Urinary bladder (tissue), 4 donors: ENCODE measurements around the gene SMYD4. TPM values are rescaled to one million over a fixed set of nuclear protein-coding genes. Genes with fewer than 3 reads are reported as not detected.
"Not testable (repeated sequence)": the region's sequence is repeated elsewhere in the genome, so short reads cannot be mapped to it uniquely, and the experiment has no call there.

Source experiments
- DNase-seq: peaks from one replicate; pipeline ENCODE4 v3.0.0-alpha.2; 2015; ENCODE audit errors: extremely low spot score
- H3K27ac ChIP-seq: one replicate; pipeline ENCODE4 v1.5.1; 2013; ENCODE audit warnings: low read depth, mild to moderate bottlenecking, moderate library complexity
- H3K36me3 ChIP-seq: one replicate; pipeline ENCODE4 v1.6.1; 2013; ENCODE audit warnings: mild to moderate bottlenecking, moderate library complexity; ENCODE audit not compliant: insufficient read depth
- H3K4me1 ChIP-seq: one replicate; pipeline ENCODE4 v1.6.1; 2013; ENCODE audit warnings: mild to moderate bottlenecking, moderate library complexity; ENCODE audit not compliant: insufficient read depth
- H3K4me3 ChIP-seq: one replicate; pipeline ENCODE4 v1.5.1; 2013; ENCODE audit warnings: low read depth, low read length
- WGBS: extraction: QIAGEN DNeasy Blood & Tissue Kit; methylation state at CpG from one replicate; pipeline ENCODE4 v1.1.7; 2013; 5-methylcytosine and 5-hydroxymethylcytosine counted together
- polyA plus RNA-seq: library from polyadenylated mRNA; stranded (reverse); fragments of 200-250 nt; gene quantifications from one replicate; pipeline ENCODE4 v1.2.3, GENCODE V29; 2013
- total RNA-seq: library from RNA; depleted of rRNA; stranded (reverse); fragments of >200 nt; gene quantifications from one replicate; pipeline ENCODE4 v1.2.3, GENCODE V29; 2014
- donor health status: healthy with polysubstance abuse.
- donor health status: healthy.

Gene SMYD4
- total and polyA plus RNA-seq, 2 donors = 12.8 to 14.1 TPM

DNA sequence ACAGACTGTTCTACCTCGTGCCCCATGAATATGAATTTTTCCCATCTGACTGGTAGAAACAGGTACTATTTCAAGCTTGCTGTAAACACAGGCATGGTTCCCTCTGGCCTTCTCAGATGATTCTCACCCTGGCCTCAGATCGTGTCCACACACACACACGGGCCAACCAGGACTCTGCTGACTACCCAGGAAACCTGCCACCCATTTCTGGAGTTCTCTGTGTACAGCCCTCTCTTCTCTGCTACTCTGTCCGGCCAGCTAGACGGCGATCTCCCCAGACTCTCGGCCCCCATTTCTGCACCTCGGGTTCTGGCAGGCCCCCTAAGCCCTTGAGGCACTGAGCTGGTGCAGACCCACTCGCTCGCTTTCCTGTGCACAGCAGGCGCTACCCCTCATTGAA lies 31.3 kb upstream of the SMYD4 start:
- Histone ChIP-seq H3K36me3 (no peaks in the 10 kb centered on the region), H3K27ac (no peak overlapping the region), H3K4me1 (no peaks in the 10 kb centered on the region), H3K4me3 (no peak overlapping the region)
- no peak for DNase-seq
- WGBS = 81% methylated on average over 11 of the region's 11 CpGs

GRCh38 chr17:1856462-1856861 lies 26.8 kb upstream of the SMYD4 start:
- H3K27ac ChIP-seq, DNase-seq, H3K4me1 ChIP-seq, H3K4me3 ChIP-seq, H3K36me3 ChIP-seq: not testable (repeated sequence)
- 94% methylated on average over 8 of the region's 8 CpGs for WGBS

DNA sequence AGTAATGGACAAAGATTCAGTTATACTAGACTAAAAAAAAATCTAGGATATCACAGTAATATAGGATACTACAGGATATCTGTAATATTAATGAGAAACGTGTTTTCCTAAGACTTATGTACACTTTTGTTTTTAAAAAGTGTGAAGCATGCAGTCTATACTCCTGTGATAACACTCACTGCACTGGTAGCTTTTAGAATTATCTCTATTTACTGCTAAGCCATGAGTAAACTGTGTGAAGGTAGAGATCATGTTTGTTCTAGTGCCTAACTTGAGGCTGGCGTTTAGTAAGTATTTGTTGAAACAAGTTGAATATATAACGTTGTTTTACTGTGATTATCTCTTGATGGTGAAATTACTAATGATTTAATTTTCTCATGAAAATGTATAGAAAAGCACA lies 24.0 kb upstream of the SMYD4 start:
- Histone ChIP-seq H3K4me3 (no peak overlapping the region), H3K36me3 (no peaks in the 10 kb centered on the region), H3K27ac (no peak overlapping the region), H3K4me1 (no peaks in the 10 kb centered on the region)
- DNase-seq = no peak
- WGBS = 88% methylated on average over 3 of the region's 3 CpGs

- Histone ChIP-seq H3K4me3 (no peak overlapping the region), H3K27ac (no peak overlapping the region), H3K36me3 (no peaks in the 10 kb centered on the region), H3K4me1 (no peaks in the 10 kb centered on the region)
- DNase-seq = no peak
- WGBS = 85% methylated on average over 6 of the region's 6 CpGs
Measured at GRCh38 chr17:1852327-1852726, 22.6 kb upstream of the SMYD4 start.

GRCh38 chr17:1847191-1847590 lies 17.5 kb upstream of the SMYD4 start:
- no peak for DNase-seq
- Histone ChIP-seq H3K27ac (no peak overlapping the region), H3K4me1 (no peaks in the 10 kb centered on the region), H3K4me3 (no peak overlapping the region), H3K36me3 (peaks cover 3% of the 10 kb centered on the region)
- 86% methylated on average over 3 of the region's 3 CpGs for WGBS

DNA sequence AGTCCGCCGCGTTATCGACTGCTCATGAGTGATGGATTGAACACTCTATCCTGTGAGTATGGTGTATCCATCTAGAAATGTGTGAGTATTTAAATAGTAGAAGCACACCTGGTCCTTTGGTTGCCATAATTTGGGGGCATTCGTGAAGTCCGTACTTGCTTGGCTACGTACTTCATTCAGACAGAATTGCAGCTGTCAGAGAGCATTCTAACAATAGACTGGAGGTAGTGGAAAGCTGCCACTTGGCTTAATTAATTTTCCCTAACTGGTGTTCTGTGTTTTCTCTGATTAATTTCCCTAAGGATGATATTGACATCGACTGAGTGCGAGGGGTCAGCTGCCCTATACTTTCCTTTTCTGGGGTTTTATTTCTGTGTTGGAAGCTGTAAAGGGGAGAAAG lies 14.2 kb upstream of the SMYD4 start:
- DNase-seq = no peak
- no peak overlapping the region for H3K27ac ChIP-seq
- WGBS = 96% methylated on average over 9 of the region's 9 CpGs
- H3K4me1 ChIP-seq = no peaks in the 10 kb centered on the region
- H3K36me3 ChIP-seq = peaks cover 3% of the 10 kb centered on the region
- no peak overlapping the region for H3K4me3 ChIP-seq

DNA sequence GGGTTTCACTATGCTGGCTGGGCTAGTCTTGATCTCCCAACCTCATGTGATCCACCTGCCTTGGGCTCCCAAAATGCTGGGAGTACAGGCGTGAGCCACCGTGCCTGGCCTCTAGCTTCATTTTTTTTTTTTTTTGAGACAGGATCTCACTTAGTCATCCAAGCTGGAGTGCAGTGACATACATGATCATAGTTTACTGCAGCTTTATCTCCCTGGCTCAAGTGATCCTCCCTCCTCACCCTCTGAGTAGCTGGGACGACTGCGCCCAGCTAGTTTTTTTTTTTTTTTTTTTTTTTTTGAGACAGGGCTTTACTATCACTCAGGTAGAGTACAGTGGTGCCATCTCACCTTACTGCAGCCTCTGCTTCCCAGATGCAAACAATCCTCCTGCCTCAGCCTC lies 9.8 kb upstream of the SMYD4 start:
- Histone ChIP-seq H3K4me1 (no peaks in the 10 kb centered on the region), H3K4me3 (no peak overlapping the region), H3K27ac (no peak overlapping the region), H3K36me3 (peaks cover 3% of the 10 kb centered on the region)
- 86% methylated on average over 4 of the region's 4 CpGs for WGBS
- no peak for DNase-seq

DNA sequence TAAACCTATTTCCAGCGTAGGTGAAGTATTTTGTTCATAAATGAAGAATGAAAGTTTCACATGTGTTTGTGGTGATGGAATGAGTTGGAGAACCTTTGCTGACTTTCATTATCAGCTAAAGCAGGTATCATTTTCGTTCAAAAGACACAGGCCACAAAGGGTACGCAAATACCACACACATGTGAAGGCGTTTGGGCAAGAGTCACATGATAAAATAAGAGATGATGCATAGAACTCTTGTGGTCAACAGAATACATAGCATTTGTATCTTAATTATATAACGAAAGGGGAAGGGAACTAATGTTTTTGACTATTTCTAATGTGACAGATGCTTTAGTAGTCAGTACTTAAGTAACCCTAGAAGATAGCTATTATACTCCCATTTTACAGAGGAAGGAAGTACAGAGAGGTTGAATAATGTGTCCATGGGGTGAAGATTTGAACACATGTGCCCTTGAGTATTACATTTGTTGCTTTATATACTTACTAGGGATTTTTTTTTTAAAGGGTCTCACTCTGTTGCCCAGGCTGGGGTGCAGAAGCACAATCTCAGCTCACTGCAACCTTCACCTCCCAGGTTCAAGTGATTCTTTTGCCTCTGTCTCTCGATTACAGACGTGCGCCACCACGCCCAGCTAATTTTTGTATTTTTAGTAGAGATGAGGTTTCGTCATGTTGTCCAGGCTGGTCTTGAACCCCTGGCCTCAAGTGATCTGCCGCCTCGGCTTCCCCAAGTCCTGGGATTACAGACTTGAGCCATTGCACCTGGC lies 4.9 kb upstream of the SMYD4 start:
- 82% methylated on average over 12 of the region's 12 CpGs for WGBS

DNA sequence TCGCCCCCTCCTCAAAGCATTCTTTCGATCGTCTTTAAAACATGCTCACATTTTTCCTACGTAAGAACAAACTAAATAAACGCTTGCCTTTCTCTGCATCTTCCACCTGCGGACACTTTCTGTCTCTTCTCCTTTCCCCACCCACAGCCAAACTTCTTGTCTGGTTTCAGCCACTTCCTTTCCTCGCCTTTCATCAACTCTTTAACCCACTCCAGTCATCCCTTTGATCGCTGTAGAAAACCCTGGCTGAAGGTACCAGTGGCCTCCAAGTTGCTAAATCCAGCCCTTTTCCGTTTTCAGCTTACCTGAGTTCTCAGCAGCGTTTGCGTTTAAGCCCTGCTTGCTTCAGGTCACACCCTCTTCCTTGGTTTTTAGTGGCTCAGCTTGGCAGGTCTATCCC lies 586 bp upstream of the SMYD4 start:
- no peaks in the 10 kb centered on the region for H3K4me1 ChIP-seq
- H3K36me3 ChIP-seq = peaks cover 5% of the 10 kb centered on the region
- WGBS = under 1% methylated on average over 11 of the region's 11 CpGs
- peak overlapping the region; percentile 86 for H3K4me3 ChIP-seq
- DNase-seq = no peak
- no peak overlapping the region for H3K27ac ChIP-seq

More for the DNA sequence above, 4.9 kb upstream of the SMYD4 start:
- Histone ChIP-seq H3K27ac (no peak overlapping the region), H3K4me3 (no peak overlapping the region), H3K36me3 (peaks cover 2% of the 10 kb centered on the region), H3K4me1 (no peaks in the 10 kb centered on the region)
- no peak for DNase-seq

DNA sequence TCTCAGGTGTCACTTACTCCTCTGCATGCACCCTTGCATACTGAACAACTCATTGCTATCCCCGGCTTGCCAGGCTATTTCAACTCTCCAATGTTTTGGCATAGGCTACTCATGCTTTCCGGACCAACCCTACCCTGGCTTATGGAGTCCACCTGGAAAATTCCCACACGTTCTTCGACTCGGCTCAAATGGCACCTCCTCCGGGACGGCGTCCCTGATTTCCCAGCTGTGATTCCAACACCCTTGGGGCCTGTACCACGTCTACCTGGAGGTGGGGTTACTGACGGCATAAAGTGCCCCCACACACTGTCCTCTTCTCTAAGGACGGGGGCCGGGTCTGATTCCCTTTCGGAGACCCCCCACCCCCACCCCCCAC lies 498 bp downstream of the SMYD4 start:
- peak overlapping the region; percentile 93 for H3K27ac ChIP-seq
- DNase-seq = no peak
- peak overlapping the region; percentile 86 for H3K4me3 ChIP-seq
- no peaks in the 10 kb centered on the region for H3K4me1 ChIP-seq
- under 1% methylated on average over 13 of the region's 13 CpGs for WGBS
- peaks cover 5% of the 10 kb centered on the region for H3K36me3 ChIP-seq

DNA sequence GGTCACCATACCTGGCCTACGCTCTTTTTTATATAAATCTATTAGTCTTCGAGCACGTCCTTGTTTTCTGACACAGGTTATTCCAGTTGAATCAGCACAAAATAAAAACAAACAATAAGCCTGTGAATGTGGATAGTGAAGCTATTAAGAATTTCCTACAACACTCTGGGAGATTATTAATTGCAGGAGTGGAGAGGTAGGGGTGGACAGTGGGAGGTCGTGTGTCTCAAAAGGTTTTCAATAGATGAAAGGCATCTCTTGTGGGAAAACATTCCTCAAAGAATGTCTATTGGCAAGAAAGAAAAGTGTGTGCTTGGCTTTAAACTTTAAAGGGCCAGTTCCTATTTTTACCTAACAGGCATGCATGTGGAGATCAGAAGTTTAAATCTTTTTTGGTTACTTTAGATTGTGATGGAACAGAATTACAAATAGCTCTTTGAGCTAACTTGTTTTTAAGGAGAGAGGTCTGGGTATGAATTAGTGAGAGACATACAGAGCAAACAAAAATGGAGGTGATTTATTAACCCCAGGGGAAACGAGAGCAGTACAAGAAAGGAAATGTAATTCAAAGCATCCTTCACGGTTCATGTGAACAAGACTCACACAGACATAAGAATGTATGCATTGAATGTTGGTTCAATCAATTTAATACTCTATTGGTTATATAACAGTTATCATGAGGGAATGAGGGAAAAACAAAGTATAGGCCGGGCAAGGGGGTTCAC lies 9.0 kb downstream of the SMYD4 start:
- 72% methylated on average over 7 of the region's 7 CpGs for WGBS
- DNase-seq = no peak
- H3K27ac ChIP-seq = no peak overlapping the region
- H3K4me1 ChIP-seq = no peaks in the 10 kb centered on the region
- peaks cover 4% of the 10 kb centered on the region for H3K36me3 ChIP-seq
- H3K4me3 ChIP-seq = no peak overlapping the region

DNA sequence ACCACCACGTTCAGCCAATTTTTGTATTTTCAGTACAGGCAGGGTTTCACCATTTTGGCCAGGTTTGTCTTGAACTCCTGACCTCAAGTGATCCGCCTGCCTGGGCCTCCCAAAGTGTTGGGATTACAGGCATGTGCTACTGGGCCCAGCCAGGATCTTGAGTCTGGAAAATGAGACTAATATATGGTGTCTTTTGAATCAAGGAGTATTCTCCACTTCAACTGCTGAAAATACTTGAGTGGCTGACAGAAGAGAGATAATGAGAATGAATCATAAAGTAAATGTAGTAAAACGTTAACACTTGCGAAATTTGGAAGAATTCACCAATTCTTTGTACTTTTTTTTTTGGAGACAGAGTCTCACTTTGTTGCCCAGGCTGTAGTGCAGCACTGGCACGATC lies 16.6 kb downstream of the SMYD4 start:
- no peak overlapping the region for H3K27ac ChIP-seq
- no peaks in the 10 kb centered on the region for H3K4me1 ChIP-seq
- H3K36me3 ChIP-seq = no peaks in the 10 kb centered on the region
- no peak for DNase-seq
- H3K4me3 ChIP-seq = no peak overlapping the region
- WGBS = 82% methylated on average over 5 of the region's 5 CpGs

DNA sequence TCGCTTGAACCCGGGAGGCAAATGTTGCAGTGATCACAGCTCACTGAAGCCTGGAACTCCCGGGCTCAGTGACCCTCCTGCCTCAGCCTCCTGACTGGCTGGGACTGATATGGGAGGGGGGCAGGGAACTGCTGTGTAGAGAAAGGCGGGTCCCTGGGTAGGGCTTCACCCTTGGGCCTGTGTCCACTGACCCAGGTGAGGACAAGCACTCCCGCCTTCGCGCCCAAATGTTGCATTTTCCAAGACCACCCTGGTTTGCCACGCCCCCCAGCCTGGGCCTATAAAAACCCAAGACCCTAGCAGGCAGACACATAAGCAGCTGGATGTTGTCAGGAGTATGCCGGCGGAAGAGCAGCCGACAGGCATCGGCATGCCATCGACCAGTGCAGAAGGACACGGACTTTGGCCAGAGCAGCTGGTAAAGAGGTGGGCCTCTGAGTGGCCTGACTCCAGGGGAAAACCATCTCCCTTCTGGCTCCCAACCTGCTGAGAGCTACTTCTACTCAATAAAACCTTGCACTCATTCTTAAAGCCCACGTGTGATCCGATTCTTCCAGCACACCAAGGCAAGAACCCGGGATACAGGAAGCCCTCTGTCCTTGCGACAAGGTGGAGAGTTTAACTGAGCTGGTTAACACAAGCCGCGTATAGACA lies 19.1 kb downstream of the SMYD4 start:
- no peak overlapping the region for H3K4me3 ChIP-seq
- H3K4me1 ChIP-seq = no peaks in the 10 kb centered on the region
- no peak for DNase-seq
- 72% methylated on average over 20 of the region's 20 CpGs for WGBS
- H3K36me3 ChIP-seq = no peaks in the 10 kb centered on the region
- no peak overlapping the region for H3K27ac ChIP-seq

GRCh38 chr17:1809815-1810214 lies 19.9 kb downstream of the SMYD4 start:
- H3K27ac ChIP-seq, DNase-seq, H3K36me3 ChIP-seq, H3K4me3 ChIP-seq, H3K4me1 ChIP-seq: not testable (repeated sequence)
- 97% methylated on average over 8 of the region's 8 CpGs for WGBS
